GM12865 (cell line): ENCODE data around the gene TNFAIP8L2.

Source experiments
- DNase-seq: peaks from one replicate; pipeline ENCODE4 v3.0.0; 2010; ENCODE audit warnings: low read depth
- H3K4me3 ChIP-seq: 2 replicates; pipeline ENCODE4 v1.5.1; 2011; ENCODE audit warnings: mild to moderate bottlenecking, low read depth, low read length, control low read depth
- TF ChIP-seq, protein P1 (sequence below): IDR thresholded peaks from 2 replicates; pipeline ENCODE4 v1.5.1; 2011; ENCODE audit warnings: low read length, control low read depth, low read depth, inconsistent platforms; ENCODE audit not compliant: insufficient read depth; ENCODE audit errors: missing control alignments

The TNFAIP8L2 gene

DNA sequence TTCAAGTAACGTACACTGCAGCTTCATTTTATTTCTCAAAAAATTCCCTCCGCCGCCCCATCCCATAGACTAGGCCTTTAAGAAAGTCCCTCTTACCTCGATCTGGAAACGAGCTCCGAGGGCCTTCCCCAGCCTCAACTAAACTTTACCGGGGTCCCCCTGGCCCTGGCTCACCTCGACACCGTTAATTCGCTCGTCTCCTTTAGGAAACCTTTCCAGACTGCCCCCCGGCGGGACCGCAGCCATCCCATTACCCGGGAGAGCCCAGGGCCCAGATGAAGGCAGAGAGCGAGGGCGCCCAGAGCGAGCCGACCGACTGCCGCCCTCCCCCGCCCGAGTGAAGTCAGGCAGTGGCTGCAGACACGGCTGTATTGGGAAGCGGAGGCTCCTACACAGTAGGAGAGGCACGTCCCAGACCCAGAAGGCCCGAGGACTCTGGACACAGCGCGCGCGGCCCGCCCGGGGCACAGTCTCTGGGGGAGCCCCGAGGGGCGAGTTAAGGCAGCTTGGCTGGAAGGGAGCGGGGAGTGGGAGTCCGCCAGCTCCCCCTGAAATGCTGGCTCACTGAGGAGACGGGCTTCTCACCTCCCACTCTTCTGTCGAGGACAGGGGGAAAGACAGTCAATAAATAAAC lies 24.6 kb upstream of the TNFAIP8L2 start:
- peak overlapping the region; percentile 41 for H3K4me3 ChIP-seq
- DNase-seq: peak; percentile 9
- TF ChIP-seq, protein P1, sequence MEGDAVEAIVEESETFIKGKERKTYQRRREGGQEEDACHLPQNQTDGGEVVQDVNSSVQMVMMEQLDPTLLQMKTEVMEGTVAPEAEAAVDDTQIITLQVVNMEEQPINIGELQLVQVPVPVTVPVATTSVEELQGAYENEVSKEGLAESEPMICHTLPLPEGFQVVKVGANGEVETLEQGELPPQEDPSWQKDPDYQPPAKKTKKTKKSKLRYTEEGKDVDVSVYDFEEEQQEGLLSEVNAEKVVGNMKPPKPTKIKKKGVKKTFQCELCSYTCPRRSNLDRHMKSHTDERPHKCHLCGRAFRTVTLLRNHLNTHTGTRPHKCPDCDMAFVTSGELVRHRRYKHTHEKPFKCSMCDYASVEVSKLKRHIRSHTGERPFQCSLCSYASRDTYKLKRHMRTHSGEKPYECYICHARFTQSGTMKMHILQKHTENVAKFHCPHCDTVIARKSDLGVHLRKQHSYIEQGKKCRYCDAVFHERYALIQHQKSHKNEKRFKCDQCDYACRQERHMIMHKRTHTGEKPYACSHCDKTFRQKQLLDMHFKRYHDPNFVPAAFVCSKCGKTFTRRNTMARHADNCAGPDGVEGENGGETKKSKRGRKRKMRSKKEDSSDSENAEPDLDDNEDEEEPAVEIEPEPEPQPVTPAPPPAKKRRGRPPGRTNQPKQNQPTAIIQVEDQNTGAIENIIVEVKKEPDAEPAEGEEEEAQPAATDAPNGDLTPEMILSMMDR: no peak

DNA sequence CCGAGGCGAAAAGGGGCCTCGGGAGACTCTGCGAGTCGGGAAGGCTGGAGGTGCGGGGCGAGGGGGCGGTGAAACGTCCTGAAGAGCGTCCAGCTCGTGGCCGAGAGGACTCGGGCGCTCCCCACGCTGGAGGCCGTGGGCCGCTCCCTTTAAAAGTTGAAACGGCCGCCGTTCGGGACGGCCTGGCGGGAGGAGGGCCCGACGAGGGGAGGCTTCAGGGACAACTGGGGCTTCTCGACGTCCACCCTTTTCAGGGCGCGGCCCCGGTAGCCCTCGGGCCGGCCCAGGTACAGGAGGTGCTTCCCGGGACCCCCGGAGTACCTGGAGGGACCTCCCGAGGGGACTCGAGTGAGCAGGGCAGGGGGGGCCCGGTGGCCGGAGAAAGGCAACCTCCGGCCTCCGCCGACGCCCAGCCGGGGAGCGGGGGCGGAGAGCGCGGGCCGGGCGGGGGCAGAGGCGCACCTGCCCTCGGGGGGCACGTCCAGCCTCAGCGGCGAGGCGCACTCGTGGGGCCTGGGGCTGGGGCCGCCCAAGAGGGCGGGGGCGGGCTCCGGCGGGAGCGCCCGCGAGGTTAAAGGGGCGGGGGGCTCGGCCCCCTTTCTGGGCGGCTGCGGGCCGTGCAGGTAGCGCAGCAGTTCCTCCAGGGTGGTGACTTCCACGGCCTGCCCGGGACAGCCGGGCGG lies 24.0 kb upstream of the TNFAIP8L2 start:
- no peak for DNase-seq
- TF ChIP-seq, protein P1: no peak
- H3K4me3 ChIP-seq: no peak overlapping the region

DNA sequence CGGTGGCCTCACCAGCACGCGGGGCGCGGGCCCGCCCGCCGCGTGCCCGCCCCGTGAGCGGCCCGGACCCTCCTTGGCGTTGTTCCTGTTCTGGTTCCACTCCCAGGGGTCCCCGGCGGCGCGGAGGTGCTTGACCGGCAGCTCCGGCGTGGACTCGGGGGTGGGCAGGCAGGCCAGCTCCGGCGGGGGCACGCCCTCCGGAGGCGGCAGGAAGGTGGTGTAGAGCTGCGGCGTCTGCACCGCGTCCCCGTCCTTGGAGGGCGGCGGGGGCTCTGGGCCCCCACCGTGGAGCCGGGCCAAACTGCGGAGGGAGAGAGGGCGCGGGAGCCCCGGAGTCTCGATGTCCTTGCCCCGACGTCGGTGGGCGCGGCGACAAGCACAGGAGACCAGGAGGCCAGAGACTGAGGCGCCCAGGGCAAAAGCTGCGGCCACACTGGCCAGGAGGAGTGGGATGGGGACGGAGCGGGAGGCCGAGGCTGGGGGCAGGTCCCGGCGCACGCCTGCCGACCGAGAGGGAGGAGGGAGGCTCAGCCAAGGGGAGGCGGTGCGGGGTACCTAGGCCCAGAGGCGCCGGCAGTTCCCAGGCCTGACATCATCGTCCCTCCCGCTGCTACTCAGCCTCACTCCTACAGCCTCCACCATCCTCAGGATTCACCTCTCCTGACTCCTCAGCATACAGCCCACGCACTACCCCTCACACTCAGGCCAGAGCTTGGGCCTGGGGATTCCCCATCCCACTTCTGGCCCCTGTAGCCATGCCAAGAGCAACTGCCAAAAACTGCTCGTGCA lies 23.2 kb upstream of the TNFAIP8L2 start:
- no peak for DNase-seq
- H3K4me3 ChIP-seq: no peak overlapping the region
- TF ChIP-seq, protein P1: no peak

DNA sequence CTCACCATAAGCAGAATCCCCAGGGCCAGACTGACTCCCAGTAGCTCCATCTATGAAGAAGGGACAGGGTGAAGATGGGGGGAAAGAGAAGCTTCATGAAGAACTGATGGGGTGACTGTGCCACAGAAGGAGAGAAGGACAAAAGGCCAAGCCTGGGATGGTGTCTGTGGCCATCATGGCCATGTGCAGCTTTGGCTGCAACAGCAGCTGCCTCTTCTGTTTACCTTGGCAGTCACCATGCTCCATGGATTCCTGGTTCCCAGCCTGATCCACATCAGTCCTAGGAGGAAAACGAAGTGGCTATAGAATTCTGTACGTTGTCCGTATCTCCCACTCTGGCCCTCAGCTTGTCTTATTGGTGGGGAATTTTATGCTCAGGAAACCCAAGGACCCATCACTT lies 22.1 kb upstream of the TNFAIP8L2 start:
- H3K4me3 ChIP-seq: no peak overlapping the region
- TF ChIP-seq, protein P1: no peak
- no peak for DNase-seq

DNA sequence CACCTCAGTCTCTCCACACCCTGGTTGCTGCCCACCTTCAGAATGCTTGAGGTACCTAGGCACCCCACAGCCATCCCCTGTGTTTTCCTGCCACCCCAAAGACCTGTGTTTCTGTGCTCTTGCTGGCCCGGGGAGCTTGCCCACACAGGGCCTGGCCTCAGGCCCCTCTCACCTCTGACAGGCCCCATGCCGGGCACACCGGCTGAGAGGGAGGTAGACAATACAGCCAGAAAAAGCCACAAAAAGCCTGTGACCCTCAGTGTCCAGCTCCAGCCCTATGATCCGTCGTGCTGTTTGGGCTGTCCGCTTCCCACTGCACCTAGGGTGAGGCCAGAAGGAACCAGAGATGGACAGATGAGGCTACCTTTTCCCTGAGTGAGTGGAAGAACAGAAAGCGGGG lies 21.5 kb upstream of the TNFAIP8L2 start:
- DNase-seq: no peak
- no peak overlapping the region for H3K4me3 ChIP-seq
- TF ChIP-seq, protein P1: no peak

DNA sequence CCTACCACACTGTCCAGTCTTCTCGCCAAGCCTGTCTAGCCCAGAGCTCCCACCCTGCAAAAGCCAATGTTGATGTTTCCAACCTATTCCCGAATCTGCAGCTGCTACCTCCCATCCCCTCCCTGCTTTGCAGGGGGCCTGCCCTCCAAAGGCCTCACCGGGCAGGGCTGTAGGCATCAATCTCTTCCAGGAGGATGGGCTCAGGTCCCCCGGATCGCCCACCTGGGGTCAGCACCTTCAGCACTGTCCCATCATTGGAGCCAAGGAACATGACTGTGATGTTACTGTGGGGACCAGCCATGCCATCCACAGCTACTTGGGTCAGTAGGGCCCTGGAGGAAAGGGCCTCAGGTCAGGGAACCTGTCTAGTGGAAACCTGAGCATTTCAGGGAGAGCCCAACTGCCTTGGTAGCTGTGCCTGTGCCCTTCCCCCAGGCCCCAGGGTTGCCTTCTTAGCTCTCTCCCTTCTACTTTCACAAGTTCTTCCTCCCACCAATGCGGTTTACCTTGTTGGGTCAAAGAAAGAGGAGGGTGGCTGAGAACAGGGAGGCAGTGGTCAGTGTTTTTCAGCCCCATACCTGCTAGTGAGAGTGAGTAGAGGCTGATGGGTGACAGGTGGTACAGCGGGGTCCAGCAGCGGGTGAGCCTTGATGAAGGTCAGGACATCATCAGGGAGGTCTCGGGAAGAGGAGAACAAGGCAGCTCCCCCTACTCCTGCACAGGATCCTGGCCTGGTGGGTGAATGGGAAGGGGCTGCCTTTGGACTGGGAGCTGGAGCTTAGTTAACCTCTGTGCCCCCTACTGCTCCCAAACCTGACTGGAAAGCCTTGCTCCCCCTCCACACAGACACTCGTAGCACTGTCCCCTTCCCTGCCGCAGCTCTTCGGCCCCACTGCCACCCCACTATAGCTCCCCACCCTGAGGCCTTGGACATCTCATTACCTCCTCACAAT lies 20.7 kb upstream of the TNFAIP8L2 start:
- no peak overlapping the region for H3K4me3 ChIP-seq
- peak; percentile 64 for DNase-seq
- TF ChIP-seq, protein P1: no peak
